Pancreas (tissue), 10 donors: ENCODE data around the gene ADCY2. TPM values are rescaled to one million over a fixed set of nuclear protein-coding genes. Genes with fewer than 3 reads are reported as not detected.

ENCODE experiments used
- ATAC-seq, 4 donors: fragments of 200-7000 bp; cut with Tn5 transposase; one replicate each; pipeline versions ENCODE4 v1.8.0 to v1.9.1; 2020; ENCODE audit warnings: mild to moderate bottlenecking in 4 of 4, moderate library complexity in 4 of 4
- DNase-seq, 6 donors: peaks; one replicate each; pipeline ENCODE4 v3.0.0-alpha.2; 2020
- FAIRE-seq: peaks from 2 replicates; lab custom pipeline; 2012; peaks lifted over from hg19 to GRCh38; lab: Jason Lieb, UNC
- H3K27ac ChIP-seq, 4 donors: fragments of 200-600 bp; sonication (generic); 1 replicate in 3 of 4; 2 replicates in 1 of 4; pipeline versions ENCODE4 v1.5.0 to v1.8.0; 2020
- H3K27me3 ChIP-seq, 4 donors: fragments of 200-600 bp; one replicate each; pipeline ENCODE4 v1.8.0; 2021
- H3K36me3 ChIP-seq, 3 donors: fragments of 200-600 bp; sonication (generic) in 1 of 3; one replicate each; pipeline versions ENCODE4 v1.5.0 to v1.8.0; 2020 to 2021
- H3K4me1 ChIP-seq, 3 donors: fragments of 200-600 bp; one replicate each; pipeline ENCODE4 v1.8.0; 2021
- H3K4me3 ChIP-seq, 4 donors: fragments of 200-600 bp; sonication (generic) in 2 of 4; one replicate each; pipeline versions ENCODE4 v1.5.0 to v1.8.0; 2020 to 2021
- H3K9me3 ChIP-seq, 4 donors: fragments of 200-600 bp; one replicate each; pipeline ENCODE4 v1.8.0; 2021
- WGBS, 2 donors: extraction: QIAGEN DNeasy Blood & Tissue Kit; methylation state at CpG; one replicate each; pipeline ENCODE4 v1.1.7; 2013; 5-methylcytosine and 5-hydroxymethylcytosine counted together
- intact Hi-C, 3 donors: fragments of 100-400 bp; cut with DNase I; formaldehyde crosslinking; loops; one replicate each; pipeline versions ENCODE4 v1.11.1 to v1.14.2; 2022
- polyA plus RNA-seq, 2 donors: library from polyadenylated mRNA; stranded (reverse); fragments of 200-250 nt; gene quantifications; one replicate each; pipeline ENCODE4 v1.2.3, GENCODE V29; 2013
- total RNA-seq, 6 donors: library from RNA; stranded (reverse); fragmentation: NEBNext Ultra II Directional in 4 of 6; extraction: Animal tissue kit (Norgen Biotek cat#: 25700) in 4 of 6; gene quantifications; one replicate each; pipeline versions ENCODE4 v1.2.1 to v1.2.4, GENCODE V29; 2021 to 2023
- TF ChIP-seq, protein P1 (sequence below), 4 donors: fragments of 200-600 bp; sonication (generic) in 3 of 4; IDR thresholded peaks; one replicate each; pipeline versions ENCODE4 v1.5.0 to v1.8.0; 2021; ENCODE audit warnings: antibody characterized with exemption in 4 of 4
- donor health status: healthy with polysubstance abuse.
- donor health status: DM: no; HTN: no; CAD: no; lungs with moderate emphysema.
- donor health status: DM: no; HTN: no; CAD: no.
- donor health status: control.
- donor health status: control.
- donor health status: Bipolar disorder and iron deficiency.
- donor health status: DM: yes; HTN: yes; CAD: no.
- donor health status: DM: no; HTN: no; CAD: no.
- donor health status: DM: no; HTN: no; CAD: no.
- donor health status: DM: yes; HTN: yes; CAD: no.

The ADCY2 gene
- total and polyA plus RNA-seq, 8 donors, result 0.19 to 2.2 (median 0.50) TPM

DNA sequence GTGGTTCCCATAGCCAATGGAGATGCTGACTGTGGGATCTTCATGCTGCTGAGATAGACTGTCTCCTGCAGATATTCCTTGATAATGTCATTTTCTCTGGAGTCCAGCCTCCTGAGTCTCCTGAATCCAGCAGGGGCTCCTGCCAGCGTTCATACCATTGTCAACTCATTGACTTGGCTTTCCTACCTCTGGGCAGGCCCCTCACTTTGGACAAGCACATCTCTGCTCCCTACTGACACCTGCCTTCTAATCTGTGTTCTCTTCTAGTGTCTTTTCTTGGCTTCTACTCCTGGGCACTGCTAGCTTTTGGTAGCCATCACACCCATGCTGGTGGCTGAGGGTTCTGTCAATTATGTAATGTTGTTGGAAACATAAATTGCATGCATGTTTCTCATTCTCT is 138.0 kb downstream of the ADCY2 start:
- Histone ChIP-seq H3K4me3 (no peak overlapping the region), H3K27ac (no peak overlapping the region), H3K4me1 (no peaks in the 10 kb centered on the region), H3K27me3 (no peaks in the 10 kb centered on the region), H3K36me3 (no peaks in the 10 kb centered on the region), H3K9me3 (no peaks in the 10 kb centered on the region)
- intact Hi-C loops, result no loop called here
- no peak for DNase-seq
- 41 to 65% methylated on average over 1 of the region's 1 CpG for WGBS, 2 donors
- no peak for ATAC-seq
- TF ChIP-seq, protein P1, sequence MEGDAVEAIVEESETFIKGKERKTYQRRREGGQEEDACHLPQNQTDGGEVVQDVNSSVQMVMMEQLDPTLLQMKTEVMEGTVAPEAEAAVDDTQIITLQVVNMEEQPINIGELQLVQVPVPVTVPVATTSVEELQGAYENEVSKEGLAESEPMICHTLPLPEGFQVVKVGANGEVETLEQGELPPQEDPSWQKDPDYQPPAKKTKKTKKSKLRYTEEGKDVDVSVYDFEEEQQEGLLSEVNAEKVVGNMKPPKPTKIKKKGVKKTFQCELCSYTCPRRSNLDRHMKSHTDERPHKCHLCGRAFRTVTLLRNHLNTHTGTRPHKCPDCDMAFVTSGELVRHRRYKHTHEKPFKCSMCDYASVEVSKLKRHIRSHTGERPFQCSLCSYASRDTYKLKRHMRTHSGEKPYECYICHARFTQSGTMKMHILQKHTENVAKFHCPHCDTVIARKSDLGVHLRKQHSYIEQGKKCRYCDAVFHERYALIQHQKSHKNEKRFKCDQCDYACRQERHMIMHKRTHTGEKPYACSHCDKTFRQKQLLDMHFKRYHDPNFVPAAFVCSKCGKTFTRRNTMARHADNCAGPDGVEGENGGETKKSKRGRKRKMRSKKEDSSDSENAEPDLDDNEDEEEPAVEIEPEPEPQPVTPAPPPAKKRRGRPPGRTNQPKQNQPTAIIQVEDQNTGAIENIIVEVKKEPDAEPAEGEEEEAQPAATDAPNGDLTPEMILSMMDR (IDR thresholded peaks at IDR 0.05), result no peak
- no peak for FAIRE-seq

DNA sequence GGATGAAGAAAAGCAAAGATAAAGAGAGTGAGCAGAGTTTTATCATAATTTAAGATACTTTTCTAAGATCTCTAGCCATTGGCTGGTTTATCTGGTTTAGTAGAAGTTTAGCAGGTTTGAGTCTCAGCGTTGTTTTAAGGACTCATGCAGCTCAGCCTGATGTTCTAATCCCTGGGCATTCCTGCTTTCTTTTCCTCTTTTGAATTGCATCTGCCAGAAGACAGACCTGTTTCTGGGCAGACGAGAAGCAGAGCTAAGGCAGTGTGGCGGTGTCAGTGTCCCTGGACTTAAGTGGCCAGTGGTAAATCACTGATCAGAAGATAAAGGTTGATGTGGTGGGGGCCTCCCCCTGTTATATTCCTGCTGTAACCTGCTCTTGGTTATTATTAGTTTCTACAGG is 138.6 kb downstream of the ADCY2 start:
- Histone ChIP-seq H3K9me3 (no peaks in the 10 kb centered on the region), H3K4me1 (no peaks in the 10 kb centered on the region)
- ATAC-seq, result no peak

DNA sequence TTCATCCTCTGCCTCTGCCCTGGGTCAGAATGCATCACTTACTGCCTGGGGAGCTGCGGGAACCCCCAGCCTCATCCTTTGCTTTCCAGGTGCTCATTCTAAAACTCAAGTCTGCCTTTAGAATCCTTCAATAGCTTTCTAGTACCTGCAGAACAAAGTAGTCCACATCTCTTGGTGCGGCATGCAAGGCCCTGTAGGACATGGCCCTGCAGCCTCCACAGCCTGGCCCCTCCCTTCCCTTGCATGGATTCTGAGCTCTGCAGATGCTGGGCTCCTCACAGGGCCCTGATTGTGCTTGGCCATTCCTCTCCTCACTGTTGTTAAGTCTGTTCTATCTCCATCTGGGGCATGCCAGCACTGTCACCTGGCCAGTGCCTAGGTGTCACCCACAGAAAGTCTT is 141.6 kb downstream of the ADCY2 start:
- no peak for FAIRE-seq
- WGBS, 2 donors, result 76 to 90% methylated on average over 2 of the region's 2 CpGs
- no peaks in the 10 kb centered on the region for H3K27me3 ChIP-seq
- no peak for ATAC-seq
- intact Hi-C loops, result no loop called here
- H3K4me1 ChIP-seq, result no peaks in the 10 kb centered on the region
- H3K4me3 ChIP-seq, result no peak overlapping the region
- H3K36me3 ChIP-seq, result no peaks in the 10 kb centered on the region
- no peaks in the 10 kb centered on the region for H3K9me3 ChIP-seq
- no peak overlapping the region for H3K27ac ChIP-seq
- no peak for DNase-seq
- TF ChIP-seq, protein P1 (IDR thresholded peaks at IDR 0.05), result no peak

More for the DNA sequence above, 138.6 kb downstream of the ADCY2 start:
- FAIRE-seq, result no peak
- TF ChIP-seq, protein P1 (IDR thresholded peaks at IDR 0.05), result no peak
- H3K27ac ChIP-seq, result no peak overlapping the region
- DNase-seq, result no peak
- no peaks in the 10 kb centered on the region for H3K36me3 ChIP-seq
- no peak overlapping the region for H3K4me3 ChIP-seq
- H3K27me3 ChIP-seq, result no peaks in the 10 kb centered on the region
- intact Hi-C loops, result no loop called here
- WGBS, 2 donors, result 65 to 79% methylated on average over 3 of the region's 3 CpGs

DNA sequence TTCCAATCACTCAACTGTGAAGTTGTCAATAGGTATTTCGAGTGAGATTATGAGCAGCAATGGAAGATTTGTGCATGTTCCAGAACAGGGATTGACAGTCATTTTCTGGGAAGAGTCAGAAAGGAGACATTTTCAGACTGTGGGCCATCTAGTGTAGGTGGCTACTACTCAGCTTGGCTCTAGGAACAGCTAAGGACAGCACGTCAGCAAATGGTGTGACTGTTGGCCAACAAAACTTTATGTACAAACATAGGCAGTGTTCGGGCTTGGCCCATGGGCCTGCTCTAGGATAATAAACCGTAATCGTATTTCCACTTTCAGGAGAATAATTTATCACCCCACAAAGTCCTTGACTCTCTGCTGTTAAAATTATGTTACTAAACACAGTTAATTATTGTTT is 143.6 kb downstream of the ADCY2 start:
- ATAC-seq (no peak), DNase-seq (no peak), FAIRE-seq (no peak)
- no peaks in the 10 kb centered on the region for H3K36me3 ChIP-seq
- H3K27ac ChIP-seq, result no peak overlapping the region
- intact Hi-C loops, result no loop called here
- 73 to 77% methylated on average over 5 of the region's 5 CpGs for WGBS, 2 donors
- TF ChIP-seq, protein P1 (IDR thresholded peaks at IDR 0.05), result no peak
- no peaks in the 10 kb centered on the region for H3K4me1 ChIP-seq
- H3K9me3 ChIP-seq, result no peaks in the 10 kb centered on the region
- no peak overlapping the region for H3K4me3 ChIP-seq
- H3K27me3 ChIP-seq, result no peaks in the 10 kb centered on the region

DNA sequence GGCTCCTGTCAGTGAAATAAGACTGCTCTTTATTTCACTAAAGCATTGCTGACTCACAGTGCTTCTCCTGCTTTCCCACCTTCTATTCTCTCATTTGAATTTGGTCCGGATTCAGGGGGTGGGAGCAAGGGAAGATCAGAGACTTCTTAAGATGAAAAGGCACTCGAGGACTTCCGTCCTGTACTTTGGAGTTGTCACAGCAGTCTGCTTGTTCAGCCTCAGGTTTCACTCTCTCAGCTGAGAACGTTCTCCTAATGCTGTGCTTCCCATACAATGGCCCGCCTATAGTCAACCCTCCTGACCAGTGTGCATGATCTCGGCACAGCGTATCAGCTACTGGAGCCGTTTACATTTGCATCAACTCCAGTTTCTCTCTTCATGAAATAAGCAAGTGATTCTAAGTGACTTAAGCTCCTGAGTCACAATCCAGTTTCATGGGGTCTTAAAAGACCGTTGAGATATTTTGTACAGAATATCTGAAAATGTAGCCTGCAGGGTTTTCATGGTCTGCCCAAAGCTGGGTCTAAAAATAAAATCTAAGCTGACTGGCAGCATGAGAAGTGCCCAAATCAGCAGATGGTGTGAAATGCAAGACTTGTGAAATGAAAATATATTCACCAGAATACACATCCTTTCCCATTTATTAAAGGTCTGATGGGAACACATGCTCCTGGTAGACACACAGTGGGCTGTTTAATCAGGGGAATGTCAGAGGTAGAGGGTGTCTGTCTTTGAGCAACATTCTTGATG is 145.0 kb downstream of the ADCY2 start:
- TF ChIP-seq, protein P1 (IDR thresholded peaks at IDR 0.05), result no peak
- no peak overlapping the region for H3K4me3 ChIP-seq
- H3K9me3 ChIP-seq, result no peaks in the 10 kb centered on the region
- ATAC-seq, result no peak
- 50 to 61% methylated on average over 9 of the region's 9 CpGs for WGBS, 2 donors
- no peaks in the 10 kb centered on the region for H3K36me3 ChIP-seq
- intact Hi-C loops, result no loop called here
- H3K27ac ChIP-seq, result no peak overlapping the region
- no peaks in the 10 kb centered on the region for H3K4me1 ChIP-seq
- DNase-seq, result no peak
- H3K27me3 ChIP-seq, result no peaks in the 10 kb centered on the region
- no peak for FAIRE-seq
